CD4-positive, CD25-positive, alpha-beta regulatory T cell (primary cell): ENCODE measurements around the gene LCAT. TPM values are rescaled to one million over a fixed set of nuclear protein-coding genes. Genes with fewer than 3 reads are reported as not detected.

ENCODE experiments used
- ATAC-seq, 2 donors: fragments of 150-1000 bp; cut with Tn5 transposase; one replicate each; pipeline ENCODE4 v1.10.0; 2021; ENCODE audit warnings: low read depth in 2 of 2, moderate number of reproducible peaks in 2 of 2, moderate library complexity in 1 of 2
- DNase-seq, 3 donors: peaks; one replicate each; pipeline versions ENCODE4 v3.0.0 to v3.0.0-alpha.2; 2012 to 2022; ENCODE audit warnings: mixed read lengths in 1 of 3
- H3K27ac ChIP-seq: one replicate; pipeline ENCODE4 v1.7.0; 2013; ENCODE audit warnings: mild to moderate bottlenecking, low read length; ENCODE audit not compliant: insufficient read depth, poor library complexity, severe bottlenecking
- H3K27me3 ChIP-seq: one replicate; pipeline ENCODE4 v1.7.0; 2013; ENCODE audit warnings: low read length; ENCODE audit not compliant: control insufficient read depth, insufficient read depth
- H3K36me3 ChIP-seq: one replicate; pipeline ENCODE4 v1.7.0; 2013; ENCODE audit warnings: mild to moderate bottlenecking, low read length, moderate library complexity; ENCODE audit not compliant: control insufficient read depth, insufficient read depth
- H3K4me1 ChIP-seq: 2 replicates; pipeline ENCODE4 v1.7.0; 2013; ENCODE audit warnings: mild to moderate bottlenecking, low read length; ENCODE audit not compliant: insufficient read depth, control insufficient read depth, poor library complexity, severe bottlenecking
- H3K4me3 ChIP-seq: one replicate; pipeline ENCODE4 v1.7.0; 2013; ENCODE audit warnings: low read depth, mild to moderate bottlenecking, low read length, moderate library complexity
- H3K9me3 ChIP-seq, 2 experiments: 1 replicate in 1 of 2; 2 replicates in 1 of 2; pipeline ENCODE4 v1.7.0; 2013; ENCODE audit warnings: low read length in 2 of 2, mild to moderate bottlenecking in 1 of 2, moderate library complexity in 1 of 2; ENCODE audit not compliant: control insufficient read depth in 2 of 2
- H3K27ac Mint-ChIP-seq, 3 donors: one replicate each; pipeline ENCODE4 v1.8.0; 2020 to 2022; ENCODE audit warnings: mild to moderate bottlenecking in 3 of 3, mixed read lengths in 3 of 3, moderate library complexity in 2 of 3
- H3K27me3 Mint-ChIP-seq: one replicate; pipeline ENCODE4 v1.8.0; 2022; ENCODE audit warnings: mild to moderate bottlenecking, mixed read lengths
- H3K36me3 Mint-ChIP-seq: one replicate; pipeline ENCODE4 v1.8.0; 2020; ENCODE audit warnings: mixed read lengths
- H3K4me1 Mint-ChIP-seq, 4 donors: one replicate each; pipeline ENCODE4 v1.8.0; 2020 to 2022; ENCODE audit warnings: mixed read lengths in 4 of 4, mild to moderate bottlenecking in 1 of 4
- H3K4me3 Mint-ChIP-seq, 4 donors: one replicate each; pipeline ENCODE4 v1.8.0; 2020 to 2022; ENCODE audit warnings: mild to moderate bottlenecking in 4 of 4, mixed read lengths in 4 of 4, moderate library complexity in 3 of 4
- H3K9me3 Mint-ChIP-seq, 7 donors: one replicate each; pipeline ENCODE4 v1.8.0; 2020 to 2022; ENCODE audit warnings: mixed read lengths in 7 of 7, mild to moderate bottlenecking in 3 of 7, moderate library complexity in 2 of 7
- polyA plus RNA-seq, 4 donors: library from polyadenylated mRNA; unstranded; fragments of 300-500 nt; fragmentation: Illumina TruSeq; gene quantifications; one replicate each; pipeline ENCODE4 v1.2.3, GENCODE V29; 2021
- total RNA-seq: library from RNA; stranded (reverse); gene quantifications from one replicate; pipeline ENCODE4 v1.2.3, GENCODE V29; 2022

The LCAT gene
- total and polyA plus RNA-seq, 5 donors from 2014 or later = 0.25 to 11.0 (median 0.76) TPM

GRCh38 chr16:67962135-67962534 is 18.2 kb upstream of the LCAT start:
- H3K36me3 Mint-ChIP-seq = peaks cover 16% of the 10 kb centered on the region
- no peak overlapping the region for H3K4me3 ChIP-seq
- ATAC-seq (no peak), DNase-seq (no peak)
- H3K9me3 ChIP-seq = no peaks in the 10 kb centered on the region
- peaks cover 11% of the 10 kb centered on the region for H3K36me3 ChIP-seq
- no peak overlapping the region for H3K27ac ChIP-seq
- H3K9me3 Mint-ChIP-seq = no peaks in the 10 kb centered on the region
- H3K27me3 Mint-ChIP-seq = no peaks in the 10 kb centered on the region
- H3K4me3 Mint-ChIP-seq = no peak overlapping the region
- H3K27ac Mint-ChIP-seq = peak overlapping the region in 1 of 3 donors; percentile 52
- no peaks in the 10 kb centered on the region for H3K27me3 ChIP-seq
- peaks cover 0 to 27% (median 15%) of the 10 kb centered on the region in 4 donors for H3K4me1 Mint-ChIP-seq
- peaks cover 9% of the 10 kb centered on the region for H3K4me1 ChIP-seq

GRCh38 chr16:67961551-67961957 is 17.6 kb upstream of the LCAT start:
- no peak overlapping the region for H3K4me3 ChIP-seq
- H3K9me3 ChIP-seq = no peaks in the 10 kb centered on the region
- DNase-seq (no peak), ATAC-seq (no peak)
- H3K4me1 Mint-ChIP-seq = peaks cover 0 to 21% (median 11%) of the 10 kb centered on the region in 4 donors
- H3K9me3 Mint-ChIP-seq = no peaks in the 10 kb centered on the region
- H3K27ac ChIP-seq = no peak overlapping the region
- no peaks in the 10 kb centered on the region for H3K27me3 Mint-ChIP-seq
- H3K4me3 Mint-ChIP-seq = peak overlapping the region in 1 of 4 donors; percentile 21
- H3K4me1 ChIP-seq = peaks cover 3% of the 10 kb centered on the region
- no peak overlapping the region for H3K27ac Mint-ChIP-seq
- peaks cover 11% of the 10 kb centered on the region for H3K36me3 ChIP-seq
- peaks cover 16% of the 10 kb centered on the region for H3K36me3 Mint-ChIP-seq
- no peaks in the 10 kb centered on the region for H3K27me3 ChIP-seq

- Mint-ChIP-seq H3K27me3 (no peaks in the 10 kb centered on the region), H3K9me3 (no peaks in the 10 kb centered on the region), H3K4me1 (peaks cover 0 to 5% (median 3%) of the 10 kb centered on the region in 4 donors), H3K27ac (no peak overlapping the region), H3K4me3 (no peak overlapping the region), H3K36me3 (peaks cover 16% of the 10 kb centered on the region)
- peaks cover 11% of the 10 kb centered on the region for H3K36me3 ChIP-seq
- no peak overlapping the region for H3K27ac ChIP-seq
- ATAC-seq (no peak), DNase-seq (no peak)
- no peaks in the 10 kb centered on the region for H3K4me1 ChIP-seq
- H3K9me3 ChIP-seq = no peaks in the 10 kb centered on the region
- H3K4me3 ChIP-seq = no peak overlapping the region
- no peaks in the 10 kb centered on the region for H3K27me3 ChIP-seq
These were observed 15.8 kb upstream of the LCAT start for GRCh38 chr16:67959536-67960329.

DNA sequence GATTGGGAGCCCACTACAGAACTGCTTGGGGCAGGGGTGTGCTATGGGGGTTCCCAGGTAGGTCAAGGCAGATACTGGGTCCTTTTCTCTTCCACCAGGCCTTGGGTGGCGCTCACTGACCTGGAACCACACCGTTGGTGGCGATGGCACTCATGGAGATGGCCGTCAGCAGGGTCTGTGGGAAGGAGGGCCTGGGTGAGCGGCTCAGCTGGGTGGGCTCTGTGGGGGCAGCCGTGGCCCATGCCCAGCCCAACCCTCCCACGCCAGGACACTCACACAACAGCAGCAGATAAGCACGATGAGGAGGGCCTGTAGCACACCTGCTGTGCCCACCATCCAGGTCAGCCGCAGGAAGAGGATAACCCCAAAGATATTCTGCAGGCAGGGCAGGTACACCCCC is 13.7 kb upstream of the LCAT start:
- Histone ChIP-seq H3K36me3 (peaks cover 10% of the 10 kb centered on the region), H3K4me3 (no peak overlapping the region), H3K9me3 (no peaks in the 10 kb centered on the region), H3K27me3 (no peaks in the 10 kb centered on the region), H3K27ac (no peak overlapping the region), H3K4me1 (no peaks in the 10 kb centered on the region)
- H3K27me3 Mint-ChIP-seq = no peaks in the 10 kb centered on the region
- peaks cover 16% of the 10 kb centered on the region for H3K36me3 Mint-ChIP-seq
- H3K9me3 Mint-ChIP-seq = no peaks in the 10 kb centered on the region
- ATAC-seq = no peak
- H3K4me3 Mint-ChIP-seq = no peak overlapping the region
- H3K27ac Mint-ChIP-seq = no peak overlapping the region
- H3K4me1 Mint-ChIP-seq = peaks cover 0 to 3% (median 0%) of the 10 kb centered on the region in 4 donors
- no peak for DNase-seq

GRCh38 chr16:67954421-67955196 is 10.7 kb upstream of the LCAT start:
- Mint-ChIP-seq H3K4me1 (peaks cover 0 to 3% (median 0%) of the 10 kb centered on the region in 4 donors), H3K9me3 (no peaks in the 10 kb centered on the region)
- DNase-seq = no peak

DNA sequence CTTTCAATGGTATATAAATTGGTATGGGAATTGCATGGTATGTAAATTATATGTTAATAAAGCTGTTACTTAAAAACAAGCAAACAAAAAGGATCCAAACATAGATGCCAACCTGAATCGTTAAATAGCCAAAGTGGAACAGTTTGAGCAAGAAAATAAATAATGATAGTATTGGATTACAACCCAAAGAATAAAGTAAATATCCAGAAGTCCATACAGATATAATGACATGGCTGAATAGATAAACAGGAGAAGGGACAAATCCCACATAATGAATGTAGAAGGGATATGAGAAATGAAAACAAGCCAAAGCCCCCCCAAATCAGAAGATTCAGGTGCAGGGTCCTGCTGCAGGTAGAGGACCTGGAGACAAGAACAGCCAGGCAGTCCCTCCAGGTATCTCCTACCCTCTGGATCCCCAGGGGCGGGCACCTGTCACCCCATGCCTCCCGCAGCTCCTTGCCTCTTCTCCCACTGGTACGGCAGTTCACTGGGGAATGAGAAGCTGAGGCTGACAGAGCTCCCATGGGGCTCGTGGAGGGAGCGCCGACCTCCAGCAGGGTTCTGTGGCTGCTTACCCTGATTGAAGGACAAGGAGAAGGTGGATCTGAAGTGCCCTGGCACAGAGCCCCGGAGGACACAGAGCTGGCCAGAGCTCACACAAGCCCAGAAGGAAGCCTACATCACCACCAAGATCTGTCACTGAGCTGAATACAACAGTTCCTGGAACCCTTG is 9.9 kb upstream of the LCAT start:
- Histone ChIP-seq H3K9me3 (no peaks in the 10 kb centered on the region), H3K4me1 (no peaks in the 10 kb centered on the region), H3K27me3 (no peaks in the 10 kb centered on the region), H3K4me3 (no peak overlapping the region), H3K36me3 (peaks cover 8% of the 10 kb centered on the region), H3K27ac (no peak overlapping the region)
- no peaks in the 10 kb centered on the region for H3K9me3 Mint-ChIP-seq
- H3K36me3 Mint-ChIP-seq = peaks cover 16% of the 10 kb centered on the region
- H3K4me3 Mint-ChIP-seq = no peak overlapping the region
- H3K27ac Mint-ChIP-seq = peak overlapping the region in 1 of 3 donors; percentile 49
- no peak for ATAC-seq
- peaks cover 0 to 3% (median 0%) of the 10 kb centered on the region in 4 donors for H3K4me1 Mint-ChIP-seq
- no peak for DNase-seq
- no peaks in the 10 kb centered on the region for H3K27me3 Mint-ChIP-seq

More at GRCh38 chr16:67954421-67955196, 10.7 kb upstream of the LCAT start:
- Histone ChIP-seq H3K4me1 (no peaks in the 10 kb centered on the region), H3K27me3 (no peaks in the 10 kb centered on the region), H3K36me3 (peaks cover 8% of the 10 kb centered on the region), H3K9me3 (no peaks in the 10 kb centered on the region), H3K4me3 (no peak overlapping the region), H3K27ac (no peak overlapping the region)
- Mint-ChIP-seq H3K27ac (peak overlapping the region in 1 of 3 donors; percentile 43), H3K4me3 (no peak overlapping the region), H3K27me3 (no peaks in the 10 kb centered on the region), H3K36me3 (peaks cover 16% of the 10 kb centered on the region)
- no peak for ATAC-seq

DNA sequence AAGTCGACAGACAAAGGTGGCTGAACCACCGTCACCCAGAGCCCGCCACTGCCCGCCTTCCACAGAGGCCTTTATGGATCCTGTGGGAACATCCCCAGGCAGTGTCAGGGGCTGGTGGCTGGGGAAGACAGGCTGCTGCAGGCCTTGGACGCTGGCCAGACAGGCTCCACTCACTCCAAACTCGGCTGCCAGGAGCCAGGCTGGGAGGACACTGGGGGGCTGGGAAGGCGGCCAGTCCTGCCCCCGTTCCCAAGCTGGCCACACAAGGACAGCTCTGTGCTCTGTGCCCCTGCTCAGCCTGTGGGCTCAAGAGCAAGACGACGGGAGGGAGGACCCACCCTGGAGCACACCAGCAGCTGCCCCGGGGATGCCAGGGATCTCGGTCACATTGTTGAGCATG is 7.6 kb upstream of the LCAT start:
- Histone ChIP-seq H3K27ac (no peak overlapping the region), H3K4me3 (no peak overlapping the region), H3K27me3 (no peaks in the 10 kb centered on the region), H3K4me1 (no peaks in the 10 kb centered on the region), H3K36me3 (peaks cover 8% of the 10 kb centered on the region), H3K9me3 (no peaks in the 10 kb centered on the region)
- Mint-ChIP-seq H3K4me3 (no peak overlapping the region), H3K4me1 (no peaks in the 10 kb centered on the region), H3K9me3 (no peaks in the 10 kb centered on the region), H3K36me3 (peaks cover 9% of the 10 kb centered on the region), H3K27me3 (no peaks in the 10 kb centered on the region), H3K27ac (peak overlapping the region in 1 of 3 donors; percentile 84)
- DNase-seq (no peak), ATAC-seq (no peak)
